Left cardiac atrium (tissue), 4 donors: Measurements from ENCODE around the gene CHD6. TPM values are rescaled to one million over a fixed set of nuclear protein-coding genes. Genes with fewer than 3 reads are reported as not detected.

Experiments used
- ATAC-seq, 2 donors: fragments of 200-7000 bp; cut with Tn5 transposase; one replicate each; pipeline ENCODE4 v1.9.1; 2020; ENCODE audit warnings: mild to moderate bottlenecking in 2 of 2, moderate library complexity in 2 of 2
- DNase-seq: peaks from one replicate; pipeline ENCODE4 v3.0.0-alpha.2; 2020
- intact Hi-C, 2 donors: fragments of 100-400 bp; cut with DNase I; formaldehyde crosslinking; loops; one replicate each; pipeline versions ENCODE4 v1.14.1 to v1.15.1; 2022 to 2023
- total RNA-seq, 2 donors: library from RNA; stranded (reverse); fragmentation: NEBNext Ultra II Directional; extraction: Animal tissue kit (Norgen Biotek cat#: 25700); gene quantifications; one replicate each; pipeline ENCODE4 v1.2.1, GENCODE V29; 2021
- donor health status: DM: no; HTN: yes; CAD: no.
- donor health status: DM: no; HTN: yes; CAD: no; lungs with severe emphysema.
- donor health status: DM: yes; HTN: yes; CAD: no.
- donor health status: Dilated cardiomyopathy.

The CHD6 gene
- total RNA-seq, 2 donors from 2014 or later, result 35.6 to 36.5 TPM

- intact Hi-C loops, result no loop called here
- no peak for ATAC-seq
Observed at GRCh38 chr20:41373251-41373783, 244.9 kb downstream of the CHD6 start.

GRCh38 chr20:41371371-41371770 lies 246.8 kb downstream of the CHD6 start:
- intact Hi-C loops, result no loop called here
- ATAC-seq, result no peak

More at GRCh38 chr20:41373251-41373783, 244.9 kb downstream of the CHD6 start:
- no peak for DNase-seq

GRCh38 chr20:41370176-41370575 lies 248.0 kb downstream of the CHD6 start:
- ATAC-seq (no peak), DNase-seq (no peak)
- intact Hi-C loops, result no loop called here

More at GRCh38 chr20:41371371-41371770, 246.8 kb downstream of the CHD6 start:
- no peak for DNase-seq

GRCh38 chr20:41369673-41370072 lies 248.5 kb downstream of the CHD6 start:
- intact Hi-C loops, result no loop called here
- ATAC-seq (no peak), DNase-seq (no peak)

- ATAC-seq (no peak), DNase-seq (no peak)
- intact Hi-C loops, result no loop called here
Observed at GRCh38 chr20:41367956-41368355, 250.2 kb downstream of the CHD6 start.

- DNase-seq, result no peak
- ATAC-seq, result no peak
- intact Hi-C loops, result no loop called here
Observed at GRCh38 chr20:41367393-41367695, 250.8 kb downstream of the CHD6 start.

GRCh38 chr20:41366546-41367392 lies 251.4 kb downstream of the CHD6 start, which contains the start of gene EMILIN3:
Gene EMILIN3 (minus strand): TSS chr20:41366818. CDS start chr20:41366634, 184 bp downstream.
- intact Hi-C loops, result no loop called here
- ATAC-seq, result peak in 1 of 2 donors; percentile 12
- DNase-seq, result no peak

GRCh38 chr20:41365777-41366545 lies 252.2 kb downstream of the CHD6 start:
- DNase-seq, result no peak
- intact Hi-C loops, result no loop called here
- peak in 1 of 2 donors; percentile 18 for ATAC-seq

- DNase-seq (no peak), ATAC-seq (no peak)
- intact Hi-C loops, result no loop called here
Observed at GRCh38 chr20:41364967-41365765, 253.0 kb downstream of the CHD6 start.

- DNase-seq (no peak), ATAC-seq (no peak)
- intact Hi-C loops, result no loop called here
Observed at GRCh38 chr20:41364236-41364855, 253.8 kb downstream of the CHD6 start.

- intact Hi-C loops, result no loop called here
- DNase-seq (no peak), ATAC-seq (no peak)
Observed at GRCh38 chr20:41363601-41364000, 254.6 kb downstream of the CHD6 start.

- intact Hi-C loops, result no loop called here
- DNase-seq (no peak), ATAC-seq (no peak)
Observed at GRCh38 chr20:41362748-41363140, 255.4 kb downstream of the CHD6 start.

- ATAC-seq, result peak; percentile 34 to 37
Observed at GRCh38 chr20:41361757-41362747, 256.1 kb downstream of the CHD6 start.

GRCh38 chr20:41360831-41361756 lies 257.1 kb downstream of the CHD6 start:
- DNase-seq, result no peak
- intact Hi-C loops, result no loop called here
- no peak for ATAC-seq

More at GRCh38 chr20:41361757-41362747, 256.1 kb downstream of the CHD6 start:
- intact Hi-C loops, result no loop called here
- no peak for DNase-seq

GRCh38 chr20:41359541-41360011 lies 258.6 kb downstream of the CHD6 start:
- intact Hi-C loops, result no loop called here
- DNase-seq, result no peak
- ATAC-seq, result peak; percentile 44 to 50

- intact Hi-C loops, result no loop called here
- DNase-seq, result no peak
- ATAC-seq, result no peak
Observed at GRCh38 chr20:41358717-41359116, 259.5 kb downstream of the CHD6 start.
